ENCODE data around the gene CWC27.
"Not testable (repeated sequence)": the region's sequence is repeated elsewhere in the genome, so short reads cannot be mapped to it uniquely, and the experiment has no call there.

CWC27 gene

DNA sequence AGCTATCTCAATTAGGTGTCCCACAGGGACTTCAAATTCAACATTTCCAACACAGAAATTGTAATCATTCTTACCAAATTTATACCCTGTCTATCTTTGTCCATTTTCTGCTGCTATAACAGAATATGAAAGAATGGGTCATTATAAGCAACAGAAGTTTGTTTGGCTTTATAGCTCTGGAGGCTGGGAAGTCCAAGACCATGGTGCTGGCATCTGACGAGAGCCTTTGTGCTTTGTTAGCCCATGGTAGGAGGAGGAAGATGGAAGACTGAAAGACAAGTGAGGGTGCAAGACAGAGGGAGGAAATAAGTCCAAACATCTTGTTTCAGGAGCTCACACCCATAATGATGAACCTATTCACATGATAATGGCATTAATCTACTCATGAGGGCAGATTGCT lies 72.2 kb downstream of the CWC27 start:
- DNase-seq: no peak

- no peak for DNase-seq
Measured at GRCh38 chr5:64853777-64854176, 85.0 kb downstream of the CWC27 start.

DNA sequence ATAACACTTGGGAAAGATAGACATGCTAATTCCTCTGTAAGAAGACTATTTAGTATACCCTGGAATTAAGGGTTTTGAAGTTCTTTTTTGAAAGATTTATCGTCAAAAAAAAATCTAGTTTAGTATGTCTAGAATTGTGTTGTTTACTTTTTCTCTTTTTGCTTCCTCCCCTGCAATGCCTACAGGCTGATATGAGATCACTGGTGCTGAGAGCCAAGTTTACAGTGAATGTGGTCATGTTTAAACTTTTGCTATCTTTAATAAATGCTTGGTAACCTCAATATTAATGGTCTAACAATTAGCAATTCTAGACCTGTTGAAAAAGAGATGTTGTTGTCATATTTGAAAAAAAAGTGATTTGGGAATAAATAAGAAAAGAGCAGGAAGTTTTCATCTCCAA lies 86.1 kb downstream of the CWC27 start:
- no peak for DNase-seq

DNA sequence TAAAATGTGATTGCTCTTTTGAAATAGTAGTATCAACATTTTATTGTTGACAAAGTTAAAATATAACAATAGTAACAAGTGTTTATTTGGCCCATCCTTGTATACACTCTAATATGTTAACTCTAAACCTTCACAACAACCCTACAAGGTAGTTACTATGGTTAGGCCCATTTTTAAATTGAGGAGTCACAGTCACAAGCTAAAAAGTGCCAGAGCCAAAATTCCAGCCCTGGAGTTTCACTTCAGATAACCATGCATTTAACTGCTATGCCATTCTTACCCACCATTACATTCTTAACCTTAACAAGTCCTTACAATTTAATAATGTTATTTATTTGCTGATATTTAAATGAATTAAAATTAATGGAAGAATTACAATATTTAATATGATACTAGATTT lies 91.2 kb downstream of the CWC27 start:
- no peak for DNase-seq

- no peak for DNase-seq
Measured at GRCh38 chr5:64861281-64861680, 92.6 kb downstream of the CWC27 start.

DNA sequence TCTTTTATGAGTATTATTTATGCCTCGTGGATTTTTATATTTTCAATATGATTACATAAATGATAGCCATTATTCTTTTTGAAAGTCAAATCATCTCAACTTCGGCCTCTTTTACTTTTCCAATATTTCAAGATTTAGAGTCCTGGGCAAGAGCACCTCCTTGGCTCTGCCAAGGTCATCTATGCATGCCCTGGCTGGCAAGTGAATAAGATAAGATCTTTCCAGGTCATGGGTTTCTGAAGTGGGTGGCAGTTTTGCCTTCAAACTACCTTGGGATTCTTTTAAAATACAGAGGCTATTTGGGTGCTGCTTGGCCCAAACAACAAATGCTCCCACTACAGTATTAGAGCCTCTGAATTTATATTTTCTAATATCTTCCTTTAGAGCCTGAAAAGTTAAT lies 95.4 kb downstream of the CWC27 start:
- no peak for DNase-seq

DNA sequence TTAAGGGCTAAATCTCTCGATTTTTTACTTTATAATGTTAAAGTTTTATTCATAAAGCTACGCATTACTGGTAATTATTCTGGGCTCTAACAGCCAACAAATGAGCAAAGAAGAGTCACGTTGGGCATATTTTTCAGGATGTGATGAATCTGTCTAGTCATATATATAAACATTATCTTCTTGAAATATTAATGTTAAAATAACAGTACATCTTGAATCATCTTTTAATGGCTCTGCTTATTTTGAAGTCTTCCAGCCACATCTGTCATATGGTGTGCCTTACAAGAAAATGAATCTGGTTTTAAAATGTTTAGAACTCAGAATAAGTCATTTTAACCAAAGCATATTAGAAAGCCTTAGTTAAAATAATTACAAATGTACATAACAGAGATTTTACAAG lies 96.9 kb downstream of the CWC27 start:
- no peak for DNase-seq

- no peak for DNase-seq
Measured at GRCh38 chr5:64869419-64869818, 100.7 kb downstream of the CWC27 start.

DNA sequence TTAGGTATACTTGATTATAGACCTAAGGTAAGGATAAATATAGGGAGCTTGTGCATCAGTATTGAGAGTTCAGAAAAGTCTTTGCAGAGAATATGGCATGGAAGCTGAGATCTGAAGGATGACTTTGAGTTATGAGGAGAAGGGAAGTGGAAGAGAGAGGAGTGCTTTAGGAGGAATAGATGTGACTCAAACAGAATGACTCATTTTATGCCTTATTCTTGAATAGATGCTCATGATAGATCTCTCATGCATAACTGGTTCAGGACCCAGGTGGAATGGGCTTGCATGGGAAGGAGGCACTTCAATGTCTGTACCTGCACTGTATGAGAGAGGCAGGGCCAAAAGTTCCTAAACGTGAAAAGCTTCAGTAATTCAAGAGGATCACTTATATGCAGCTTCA lies 103.3 kb downstream of the CWC27 start:
- no peak for DNase-seq

- no peak for DNase-seq
Measured at GRCh38 chr5:64873441-64873840, 104.7 kb downstream of the CWC27 start.

GRCh38 chr5:64874753-64875152 lies 106.0 kb downstream of the CWC27 start:
- DNase-seq: no peak

GRCh38 chr5:64876203-64876602 lies 107.5 kb downstream of the CWC27 start:
- no peak for DNase-seq

GRCh38 chr5:64880821-64881220 lies 112.1 kb downstream of the CWC27 start:
- DNase-seq: no peak

- no peak for DNase-seq
Measured at GRCh38 chr5:64883912-64884311, 115.2 kb downstream of the CWC27 start.

GRCh38 chr5:64884541-64884940 lies 115.8 kb downstream of the CWC27 start:
- no peak for DNase-seq

GRCh38 chr5:64887910-64888309 lies 119.2 kb downstream of the CWC27 start:
- DNase-seq: no peak

DNA sequence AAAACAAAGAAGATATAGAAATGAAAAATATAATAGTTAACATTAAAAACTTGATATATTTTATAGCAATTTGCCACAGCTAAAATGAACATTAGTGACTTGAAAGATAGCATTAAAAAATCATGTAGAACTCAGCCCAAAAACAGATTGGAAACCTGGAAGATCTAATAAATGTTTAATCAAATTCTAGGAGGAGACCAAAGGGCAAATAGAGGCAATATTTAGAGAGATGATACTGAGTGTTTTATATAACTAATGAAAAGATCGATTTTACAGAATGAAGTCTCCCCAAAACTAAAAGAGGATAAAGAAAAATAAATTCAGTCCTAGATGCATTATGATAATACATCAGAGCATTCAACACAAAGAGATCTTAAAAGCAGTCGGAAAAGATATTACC lies 127.0 kb downstream of the CWC27 start:
- no peak for DNase-seq

GRCh38 chr5:64899838-64900237 lies 131.1 kb downstream of the CWC27 start:
- DNase-seq: no peak

- DNase-seq: no peak
Measured at GRCh38 chr5:64900618-64901017, 131.9 kb downstream of the CWC27 start.

DNA sequence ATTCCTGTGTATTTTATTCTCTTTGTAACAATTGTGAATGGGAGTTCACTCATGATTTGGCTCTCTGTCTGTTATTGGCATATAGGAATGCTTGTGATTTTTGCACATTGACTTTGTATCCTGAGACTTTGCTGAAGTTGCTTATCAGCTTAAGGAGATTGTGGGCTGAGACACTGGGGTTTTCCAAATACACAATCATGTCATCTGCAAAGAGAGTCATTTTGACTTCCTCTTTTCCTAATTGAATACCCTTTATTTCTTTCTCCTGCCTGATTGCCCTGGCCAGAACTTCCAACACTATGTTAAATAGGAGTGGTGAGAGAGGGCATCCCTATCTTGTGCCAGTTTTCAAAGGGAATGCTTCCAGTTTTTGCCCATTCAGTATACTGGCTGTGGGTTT lies 138.7 kb downstream of the CWC27 start:
- DNase-seq: not testable (repeated sequence)

GRCh38 chr5:64914396-64914795 lies 145.7 kb downstream of the CWC27 start:
- no peak for DNase-seq

GRCh38 chr5:64918083-64918482 lies 149.4 kb downstream of the CWC27 start:
- DNase-seq: no peak

DNA sequence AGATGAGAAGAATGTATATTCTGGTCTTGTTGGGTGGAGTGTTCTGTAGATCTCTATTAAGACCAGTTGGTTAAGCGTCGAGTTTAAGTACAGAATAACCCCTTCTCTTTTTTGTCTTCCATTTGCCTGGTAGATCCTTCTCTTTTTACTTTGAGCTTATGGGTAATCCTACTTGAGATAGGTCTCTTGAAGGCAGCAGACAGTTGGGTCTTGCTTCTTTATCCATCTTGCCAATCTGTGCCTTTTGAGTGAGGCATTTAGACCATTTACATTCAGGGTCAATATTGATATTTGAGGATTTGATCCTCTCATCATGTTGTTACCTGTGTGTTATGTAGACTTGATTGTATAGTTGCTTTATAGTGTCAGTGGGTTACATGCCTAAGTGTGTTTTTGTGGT lies 152.7 kb downstream of the CWC27 start:
- no peak for DNase-seq

DNA sequence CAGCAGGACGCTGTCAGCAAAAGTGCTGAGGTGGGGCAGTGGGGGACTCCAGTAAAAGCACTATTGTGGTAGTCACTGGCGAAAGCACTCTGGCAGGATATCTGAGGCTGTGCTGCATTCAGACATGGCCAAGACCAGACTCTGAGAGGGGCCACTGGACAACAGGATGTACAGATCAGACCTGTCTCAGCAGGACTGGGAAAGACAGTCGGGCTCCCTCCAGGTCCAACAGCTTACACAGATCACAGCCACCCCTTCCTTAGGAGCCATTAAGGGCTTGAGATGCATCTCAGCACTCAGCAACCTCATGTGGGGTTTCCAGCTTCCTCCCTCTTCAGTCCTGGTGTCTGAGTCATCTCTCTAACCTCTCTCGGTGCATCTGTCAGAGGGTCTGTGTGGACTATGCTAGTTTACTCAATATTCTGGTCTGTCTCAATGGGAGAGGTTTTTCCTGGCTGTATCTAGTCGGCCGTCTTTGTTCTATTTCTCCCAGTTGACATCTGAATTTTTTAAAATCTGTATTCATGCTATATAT lies 154.5 kb downstream of the CWC27 start:
- DNase-seq: no peak

- no peak for DNase-seq
Measured at GRCh38 chr5:64925123-64925522, 156.4 kb downstream of the CWC27 start.

DNA sequence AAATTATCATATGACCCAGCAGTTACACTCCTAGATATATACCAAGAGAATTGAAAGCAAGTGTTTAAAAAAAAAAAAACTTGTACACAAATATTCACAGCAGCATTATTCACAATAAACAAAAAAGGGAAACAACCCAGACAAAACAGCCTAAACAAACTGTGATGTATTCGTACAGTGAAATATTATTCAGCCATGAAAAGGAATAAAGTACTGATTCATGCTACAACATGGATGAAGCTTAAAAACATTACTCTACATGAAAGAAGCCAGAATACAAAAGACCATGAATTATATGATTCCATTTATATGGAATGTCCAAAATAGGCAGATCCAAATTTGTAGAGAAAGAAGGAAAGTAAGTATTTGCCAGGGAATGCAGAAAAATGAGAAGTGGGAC lies 161.1 kb downstream of the CWC27 start:
- DNase-seq: no peak

Data from NCI-H774 (cell line).